OCI-LY3 (cell line): ENCODE measurements around the gene B4GALT7.

Experiments used
- H2AFZ ChIP-seq: fragments of 200-600, 300-600 bp; shearing (Covaris generic); 2 replicates; pipeline ENCODE4 v1.6.0; 2014; ENCODE audit warnings: antibody characterized with exemption, low read depth, low read length
- H3K27ac ChIP-seq: fragments of 200-600, 300-600 bp; sonication (generic); 2 replicates; pipeline ENCODE4 v1.5.1; 2014; ENCODE audit warnings: mild to moderate bottlenecking, low read length, moderate library complexity, mixed read lengths
- H3K27me3 ChIP-seq: fragments of 200-600, 300-600 bp; sonication (generic); 2 replicates; pipeline ENCODE4 v1.6.1; 2014; ENCODE audit warnings: low read depth, low read length, mixed read lengths
- H3K36me3 ChIP-seq: fragments of 200-600, 300-600 bp; sonication (generic); replicated peaks from 2 replicates; pipeline ENCODE3; 2014; ENCODE audit warnings: low read depth, low read length, mixed read lengths
- H3K4me1 ChIP-seq: fragments of 300-600, 200-600 bp; sonication (generic); 2 replicates; pipeline ENCODE4 v1.6.1; 2014; ENCODE audit warnings: low read length, mixed read lengths
- H3K4me2 ChIP-seq: fragments of 200-600, 300-600 bp; sonication (generic); 2 replicates; pipeline ENCODE4 v1.6.1; 2014; ENCODE audit warnings: low read length, mixed read lengths
- H3K4me3 ChIP-seq: fragments of 300-600, 200-600 bp; sonication (generic); 2 replicates; pipeline ENCODE4 v1.5.1; 2014; ENCODE audit warnings: antibody characterized with exemption, mild to moderate bottlenecking, low read length, moderate library complexity
- H3K79me2 ChIP-seq: fragments of 300-600, 200-600 bp; shearing (Covaris generic); 2 replicates; pipeline ENCODE4 v1.6.1; 2014; ENCODE audit warnings: mild to moderate bottlenecking, low read length, mixed read lengths
- H3K9ac ChIP-seq: fragments of 300-600, 200-600 bp; shearing (Covaris generic); 2 replicates; pipeline ENCODE4 v1.6.0; 2014; ENCODE audit warnings: mild to moderate bottlenecking, low read length, moderate library complexity
- H3K9me3 ChIP-seq: fragments of 200-600, 300-600 bp; shearing (Covaris generic); 2 replicates; pipeline ENCODE4 v1.6.1; 2014; ENCODE audit warnings: low read length, mixed read lengths; ENCODE audit not compliant: insufficient read depth
- H4K20me1 ChIP-seq: fragments of 200-600, 300-600 bp; sonication (generic); 2 replicates; pipeline ENCODE4 v1.6.1; 2016; ENCODE audit warnings: low read length, mixed read lengths; ENCODE audit not compliant: insufficient read depth
- CTCF ChIP-seq: fragments of 200-600, 300-600 bp; sonication (generic); IDR thresholded peaks from 2 replicates; pipeline ENCODE4 v1.5.1; 2014; ENCODE audit warnings: antibody characterized with exemption, low read length, low read depth
- EZH2phosphoT487 ChIP-seq: fragments of 200-600 bp; shearing (Covaris generic); IDR thresholded peaks from 2 replicates; pipeline ENCODE4 v1.6.1; 2018; ENCODE audit warnings: antibody characterized with exemption, mixed run types, low read depth

The B4GALT7 gene

GRCh38 chr5:177604656-177605055, 4.7 kb downstream of the B4GALT7 start:
- H3K4me2 ChIP-seq, result no peak overlapping the region
- H3K27ac ChIP-seq, result no peak overlapping the region
- H4K20me1 ChIP-seq, result 0 out of 2 replicates have a peak, but pooled peaks cover 3% of the 10 kb centered on the region
- peaks cover 6% of the 10 kb centered on the region for H3K4me1 ChIP-seq
- no peak overlapping the region for H3K9ac ChIP-seq
- H2AFZ ChIP-seq, result no peak overlapping the region
- no peak overlapping the region for H3K4me3 ChIP-seq
- H3K27me3 ChIP-seq, result no peaks in the 10 kb centered on the region
- peaks cover 20% of the 10 kb centered on the region for H3K36me3 ChIP-seq
- H3K79me2 ChIP-seq, result peaks cover 19% of the 10 kb centered on the region
- no peak for TF ChIP-seq EZH2phosphoT487
- TF ChIP-seq CTCF, result no peak
- no peaks in the 10 kb centered on the region for H3K9me3 ChIP-seq

GRCh38 chr5:177605078-177605477, 5.1 kb downstream of the B4GALT7 start:
- H3K36me3 ChIP-seq, result peaks cover 22% of the 10 kb centered on the region
- H2AFZ ChIP-seq, result no peak overlapping the region
- 0 out of 2 replicates have a peak, but pooled peaks cover 3% of the 10 kb centered on the region for H4K20me1 ChIP-seq
- H3K27me3 ChIP-seq, result no peaks in the 10 kb centered on the region
- no peak overlapping the region for H3K4me2 ChIP-seq
- no peaks in the 10 kb centered on the region for H3K9me3 ChIP-seq
- H3K27ac ChIP-seq, result no peak overlapping the region
- TF ChIP-seq CTCF (no peak), EZH2phosphoT487 (no peak)
- H3K9ac ChIP-seq, result no peak overlapping the region
- H3K4me3 ChIP-seq, result no peak overlapping the region
- peaks cover 18% of the 10 kb centered on the region for H3K79me2 ChIP-seq
- H3K4me1 ChIP-seq, result peaks cover 6% of the 10 kb centered on the region

GRCh38 chr5:177605667-177606066, 5.7 kb downstream of the B4GALT7 start:
- TF ChIP-seq CTCF (no peak), EZH2phosphoT487 (no peak)
- peaks cover 22% of the 10 kb centered on the region for H3K36me3 ChIP-seq
- H4K20me1 ChIP-seq, result 0 out of 2 replicates have a peak, but pooled peaks cover 3% of the 10 kb centered on the region

GRCh38 chr5:177606071-177607051, 6.4 kb downstream of the B4GALT7 start:
- H3K4me1 ChIP-seq, result no peaks in the 10 kb centered on the region
- no peak overlapping the region for H3K9ac ChIP-seq
- peaks cover 5% of the 10 kb centered on the region for H3K79me2 ChIP-seq
- no peak overlapping the region for H2AFZ ChIP-seq
- H3K36me3 ChIP-seq, result peaks cover 22% of the 10 kb centered on the region
- H3K4me2 ChIP-seq, result no peak overlapping the region
- no peaks in the 10 kb centered on the region for H3K27me3 ChIP-seq
- H3K4me3 ChIP-seq, result no peak overlapping the region
- 0 out of 2 replicates have a peak, but pooled peaks cover 3% of the 10 kb centered on the region for H4K20me1 ChIP-seq
- H3K9me3 ChIP-seq, result no peaks in the 10 kb centered on the region
- TF ChIP-seq CTCF, result no peak
- TF ChIP-seq EZH2phosphoT487, result no peak
- no peak overlapping the region for H3K27ac ChIP-seq

More at GRCh38 chr5:177605667-177606066, 5.7 kb downstream of the B4GALT7 start:
- Histone ChIP-seq H3K27ac (no peak overlapping the region), H3K79me2 (peaks cover 12% of the 10 kb centered on the region), H2AFZ (no peak overlapping the region), H3K4me3 (no peak overlapping the region), H3K27me3 (no peaks in the 10 kb centered on the region), H3K9me3 (no peaks in the 10 kb centered on the region), H3K4me1 (peaks cover 6% of the 10 kb centered on the region), H3K4me2 (no peak overlapping the region), H3K9ac (no peak overlapping the region)
